K562 (cell line): ENCODE data around the gene MAP1A. TPM values are rescaled to one million over a fixed set of nuclear protein-coding genes. Genes with fewer than 3 reads are reported as not detected.

Source experiments
- EGR1 ChIP-seq: fragments of 450-650 bp; conservative IDR thresholded peaks from 2 replicates; pipeline ENCODE4 v1.6.1; 2017; ENCODE audit warnings: mild to moderate bottlenecking
- FOXK2 ChIP-seq, 2 experiments: fragments of 450-650 bp; IDR thresholded peaks in 1 of 2; conservative IDR thresholded peaks in 1 of 2; 2 replicates each; pipeline ENCODE4 v1.6.1; 2016; ENCODE audit warnings: low read depth in 2 of 2, mild to moderate bottlenecking in 1 of 2
- MYC ChIP-seq, 2 experiments: fragments of 250-450 bp in 1 of 2; sonication (Bioruptor Pico) in 1 of 2; IDR thresholded peaks; 2 replicates each; pipeline versions ENCODE4 v1.5.1 to v1.6.1; 2012 to 2021; ENCODE audit warnings: low read depth in 2 of 2, borderline replicate concordance in 1 of 2, improper control_type of control experiment in 1 of 2, low read length in 1 of 2, mild to moderate bottlenecking in 1 of 2, moderate library complexity in 1 of 2
- TAF7 ChIP-seq: fragments of 450-650 bp; IDR thresholded peaks from 2 replicates; pipeline ENCODE4 v1.6.1; 2016; ENCODE audit warnings: missing genetic modification characterization, missing compliant biosample characterization
- ZNF639 ChIP-seq, 2 experiments: fragments of 200-800 bp in 1 of 2; sonication (Bioruptor generic) in 1 of 2; sonication (generic) in 1 of 2; formaldehyde crosslinking in 1 of 2; IDR thresholded peaks in 1 of 2; conservative IDR thresholded peaks in 1 of 2; 2 replicates each; pipeline versions ENCODE4 v1.5.0 to v1.6.1; 2016 to 2020; ENCODE audit warnings: missing compliant biosample characterization in 1 of 2, missing genetic modification characterization in 1 of 2, missing genetic modification reagents in 1 of 2
- polyA plus RNA-seq, 8 experiments: library from polyadenylated mRNA; depleted of rRNA in 4 of 8; stranded (reverse) in 5 of 8; unstranded in 3 of 8; fragments of >200 nt; fragmentation: Nextera tagmentation in 2 of 8; fragmentation: Illumina TruSeq in 1 of 8; extraction: Ambion mirVana in 2 of 8; extraction: Trizol in 1 of 8; gene quantifications; 2 replicates each; pipeline versions ENCODE4 v1.2.1 to v1.2.3, GENCODE V29; 2011 to 2014; ENCODE audit warnings: inconsistent platforms in 1 of 8, missing spikeins in 1 of 8
- total RNA-seq, 7 experiments: library from RNA; depleted of rRNA in 6 of 7; stranded (reverse); fragments of >200 nt in 6 of 7; fragmentation: Illumina TruSeq in 2 of 7; extraction: Trizol in 2 of 7; gene quantifications; 2 replicates each; pipeline versions ENCODE4 v1.2.1 to v1.2.3, GENCODE V29; 2011 to 2021; ENCODE audit warnings: low replicate concordance in 1 of 7
- TF ChIP-seq, protein P1 (sequence below): IDR thresholded peaks from 2 replicates; pipeline ENCODE4 v1.6.1; 2011; ENCODE audit warnings: borderline replicate concordance, low read depth, mild to moderate bottlenecking, moderate library complexity, low read length; ENCODE audit not compliant: insufficient read depth, poor library complexity, severe bottlenecking
- TF ChIP-seq, protein P2 (sequence below): sonication (generic); formaldehyde crosslinking; IDR thresholded peaks from 2 replicates; pipeline ENCODE4 v1.8.0; 2022; ENCODE audit warnings: missing genetic modification reagents, mild to moderate bottlenecking, borderline replicate concordance

Gene MAP1A
- total and polyA plus RNA-seq, 9 of the 15 experiments (the other 6 are each of a cell fraction or from before 2014, with no cell fraction given) = 2.0 to 20.3 (median 7.3) TPM

DNA sequence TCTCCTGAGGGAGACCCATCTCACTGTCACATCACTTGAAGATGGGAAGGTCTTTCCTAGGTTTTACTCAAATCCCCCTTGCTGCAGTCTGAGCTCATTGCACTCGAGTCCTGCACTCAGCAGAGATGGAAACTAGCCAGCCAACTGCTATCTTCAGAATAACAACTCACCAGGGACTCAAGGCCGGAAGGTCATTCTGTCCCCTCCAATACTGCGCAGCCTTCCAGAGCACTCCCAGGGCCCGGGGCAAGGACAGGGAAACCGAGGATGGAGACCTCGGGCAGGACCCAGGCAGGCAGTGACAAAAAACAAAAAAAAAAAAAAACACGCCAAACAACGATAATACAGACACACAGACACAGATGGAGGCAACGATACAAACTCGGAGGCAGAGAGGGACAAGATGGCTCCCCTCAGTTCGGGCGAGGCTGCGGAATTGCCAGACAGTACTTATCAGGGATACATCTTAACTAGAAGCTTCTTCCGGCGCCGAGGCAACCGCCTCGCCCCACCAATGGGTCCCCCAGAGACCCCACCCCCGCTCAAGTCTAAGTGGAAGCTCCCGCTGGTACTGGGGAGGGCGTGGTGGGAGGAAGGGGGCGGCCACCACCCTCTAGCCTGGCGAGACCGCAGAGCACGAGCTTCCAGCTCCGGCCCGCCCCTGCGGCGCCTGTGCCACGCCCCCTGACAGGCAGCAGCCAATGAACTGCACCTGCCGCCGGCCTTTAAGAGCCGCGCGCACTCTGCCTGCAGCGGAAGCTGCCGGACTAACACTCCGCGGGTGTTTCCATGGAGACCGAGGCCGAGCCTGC lies 7.0 kb upstream of the MAP1A start (continued):
- peak in 1 of 2 experiments; percentile 86; a peak in 2 of 4 replicates for TF ChIP-seq ZNF639 (CRISPR knock-in tag; conservative IDR thresholded peaks at IDR 0.05 in 1 of 2, IDR thresholded peaks at IDR 0.05 in 1 of 2)
- peak; percentile 83 for TF ChIP-seq TAF7 (tag)
- peak; percentile 51 for TF ChIP-seq MYC (IDR thresholded peaks at IDR 0.05; ENCODE audit: low read depth, low read length)
- no peak for TF ChIP-seq MYC (CRISPR knock-in tag; IDR thresholded peaks at IDR 0.05; ENCODE audit: borderline replicate concordance, low read depth)
- peak; percentile 94 for TF ChIP-seq EGR1
- TF ChIP-seq, protein P1, sequence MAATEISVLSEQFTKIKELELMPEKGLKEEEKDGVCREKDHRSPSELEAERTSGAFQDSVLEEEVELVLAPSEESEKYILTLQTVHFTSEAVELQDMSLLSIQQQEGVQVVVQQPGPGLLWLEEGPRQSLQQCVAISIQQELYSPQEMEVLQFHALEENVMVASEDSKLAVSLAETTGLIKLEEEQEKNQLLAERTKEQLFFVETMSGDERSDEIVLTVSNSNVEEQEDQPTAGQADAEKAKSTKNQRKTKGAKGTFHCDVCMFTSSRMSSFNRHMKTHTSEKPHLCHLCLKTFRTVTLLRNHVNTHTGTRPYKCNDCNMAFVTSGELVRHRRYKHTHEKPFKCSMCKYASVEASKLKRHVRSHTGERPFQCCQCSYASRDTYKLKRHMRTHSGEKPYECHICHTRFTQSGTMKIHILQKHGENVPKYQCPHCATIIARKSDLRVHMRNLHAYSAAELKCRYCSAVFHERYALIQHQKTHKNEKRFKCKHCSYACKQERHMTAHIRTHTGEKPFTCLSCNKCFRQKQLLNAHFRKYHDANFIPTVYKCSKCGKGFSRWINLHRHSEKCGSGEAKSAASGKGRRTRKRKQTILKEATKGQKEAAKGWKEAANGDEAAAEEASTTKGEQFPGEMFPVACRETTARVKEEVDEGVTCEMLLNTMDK = no peak
- TF ChIP-seq, protein P2, sequence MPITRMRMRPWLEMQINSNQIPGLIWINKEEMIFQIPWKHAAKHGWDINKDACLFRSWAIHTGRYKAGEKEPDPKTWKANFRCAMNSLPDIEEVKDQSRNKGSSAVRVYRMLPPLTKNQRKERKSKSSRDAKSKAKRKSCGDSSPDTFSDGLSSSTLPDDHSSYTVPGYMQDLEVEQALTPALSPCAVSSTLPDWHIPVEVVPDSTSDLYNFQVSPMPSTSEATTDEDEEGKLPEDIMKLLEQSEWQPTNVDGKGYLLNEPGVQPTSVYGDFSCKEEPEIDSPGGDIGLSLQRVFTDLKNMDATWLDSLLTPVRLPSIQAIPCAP = no peak
- peak; percentile 65 to 79; a peak in 3 of 4 replicates for TF ChIP-seq FOXK2 (conservative IDR thresholded peaks at IDR 0.05 in 1 of 2, IDR thresholded peaks at IDR 0.05 in 1 of 2; ENCODE audit: low read depth in 2 of 2)
